ENCODE data around the gene GNAT2.

The GNAT2 gene

DNA sequence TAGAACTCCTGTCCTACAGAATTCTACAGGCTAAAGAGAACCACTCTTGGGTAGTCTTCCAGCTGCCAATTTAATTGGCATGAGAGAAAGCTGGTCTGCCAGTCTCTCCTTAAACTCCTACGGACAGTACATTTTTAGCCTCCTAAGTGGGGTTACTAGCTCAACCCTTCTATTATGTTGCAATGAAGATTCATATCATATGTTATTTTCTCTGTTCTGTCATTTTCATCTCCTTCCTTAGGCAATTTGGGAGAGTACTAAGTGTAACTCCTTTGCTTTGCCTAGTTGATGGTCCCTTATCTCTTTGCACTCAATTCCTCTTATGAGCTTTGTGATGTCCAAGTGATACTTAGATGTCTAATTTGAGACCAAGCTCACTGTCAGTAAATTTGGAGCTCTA, 14.0 kb downstream of the GNAT2 start:
- no peaks in the 10 kb centered on the region for H3K27me3 ChIP-seq (replicated peaks; ENCODE audit: control insufficient read depth, insufficient read depth, low read length)
- no peak overlapping the region for H3K4me3 ChIP-seq (replicated peaks; ENCODE audit: low read depth, low read length)
- TF ChIP-seq, protein P1, sequence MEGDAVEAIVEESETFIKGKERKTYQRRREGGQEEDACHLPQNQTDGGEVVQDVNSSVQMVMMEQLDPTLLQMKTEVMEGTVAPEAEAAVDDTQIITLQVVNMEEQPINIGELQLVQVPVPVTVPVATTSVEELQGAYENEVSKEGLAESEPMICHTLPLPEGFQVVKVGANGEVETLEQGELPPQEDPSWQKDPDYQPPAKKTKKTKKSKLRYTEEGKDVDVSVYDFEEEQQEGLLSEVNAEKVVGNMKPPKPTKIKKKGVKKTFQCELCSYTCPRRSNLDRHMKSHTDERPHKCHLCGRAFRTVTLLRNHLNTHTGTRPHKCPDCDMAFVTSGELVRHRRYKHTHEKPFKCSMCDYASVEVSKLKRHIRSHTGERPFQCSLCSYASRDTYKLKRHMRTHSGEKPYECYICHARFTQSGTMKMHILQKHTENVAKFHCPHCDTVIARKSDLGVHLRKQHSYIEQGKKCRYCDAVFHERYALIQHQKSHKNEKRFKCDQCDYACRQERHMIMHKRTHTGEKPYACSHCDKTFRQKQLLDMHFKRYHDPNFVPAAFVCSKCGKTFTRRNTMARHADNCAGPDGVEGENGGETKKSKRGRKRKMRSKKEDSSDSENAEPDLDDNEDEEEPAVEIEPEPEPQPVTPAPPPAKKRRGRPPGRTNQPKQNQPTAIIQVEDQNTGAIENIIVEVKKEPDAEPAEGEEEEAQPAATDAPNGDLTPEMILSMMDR (IDR thresholded peaks at IDR 0.05; ENCODE audit: insufficient read depth, low read length, poor library complexity, severe bottlenecking) = no peak
- H3K36me3 ChIP-seq (ENCODE audit: control insufficient read depth, insufficient read depth, low read length) = no peaks in the 10 kb centered on the region
- no peak for DNase-seq (ENCODE audit: extremely low read depth, insufficient read length)

DNA sequence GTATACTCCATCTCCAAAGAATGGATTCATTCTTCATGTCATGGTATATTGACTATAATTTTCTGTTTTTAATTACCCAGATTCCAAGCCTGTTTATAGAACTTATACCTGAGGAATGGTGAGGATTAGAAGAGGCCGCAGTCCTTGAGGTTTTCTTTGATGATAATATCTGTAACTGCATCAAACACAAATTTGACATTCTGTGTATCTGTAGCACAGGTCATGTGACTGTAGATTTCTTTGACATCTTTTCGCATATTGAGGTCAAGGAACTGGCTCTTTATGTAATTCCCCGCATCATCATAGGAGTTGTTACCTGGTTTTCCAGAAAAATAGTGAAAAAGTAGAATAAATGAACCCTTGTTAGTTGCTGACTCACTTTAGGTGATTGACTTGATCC, 16.2 kb downstream of the GNAT2 start:
- Histone ChIP-seq H3K27me3 (replicated peaks; ENCODE audit: control insufficient read depth, insufficient read depth, low read length) (no peaks in the 10 kb centered on the region), H3K36me3 (ENCODE audit: control insufficient read depth, insufficient read depth, low read length) (no peaks in the 10 kb centered on the region), H3K4me3 (replicated peaks; ENCODE audit: low read depth, low read length) (no peak overlapping the region)
- TF ChIP-seq, protein P1 (IDR thresholded peaks at IDR 0.05; ENCODE audit: insufficient read depth, low read length, poor library complexity, severe bottlenecking) = no peak
- DNase-seq (ENCODE audit: extremely low read depth, insufficient read length) = no peak

DNA sequence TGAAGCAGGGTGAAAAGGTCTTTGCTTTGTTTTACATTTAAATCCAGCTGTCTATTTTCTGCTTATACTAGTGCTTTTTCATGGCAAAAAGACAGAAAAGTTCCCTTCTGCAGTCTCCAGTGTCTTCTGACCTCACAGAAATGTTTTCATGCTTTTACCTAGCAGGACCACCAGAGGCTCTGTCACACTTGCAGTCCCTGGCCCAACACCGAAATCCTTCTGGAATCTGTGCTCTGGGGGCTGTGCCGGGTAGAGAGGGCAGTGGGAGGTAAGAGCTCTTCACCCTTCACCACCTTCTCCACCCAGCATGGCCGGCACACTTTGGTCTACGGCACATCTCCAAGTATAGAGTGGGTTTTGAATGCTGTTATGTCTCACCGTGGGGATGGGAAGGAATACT, 20.8 kb downstream of the GNAT2 start:
- no peaks in the 10 kb centered on the region; the same call in 1 of the 2 replicates for H3K36me3 ChIP-seq (ENCODE audit: control insufficient read depth, insufficient read depth, low read length)
- no peaks in the 10 kb centered on the region for H3K27me3 ChIP-seq (replicated peaks; ENCODE audit: control insufficient read depth, insufficient read depth, low read length)
- no peak for DNase-seq (ENCODE audit: extremely low read depth, insufficient read length)
- no peak overlapping the region for H3K4me3 ChIP-seq (replicated peaks; ENCODE audit: low read depth, low read length)
- TF ChIP-seq, protein P1 (IDR thresholded peaks at IDR 0.05; ENCODE audit: insufficient read depth, low read length, poor library complexity, severe bottlenecking) = no peak

DNA sequence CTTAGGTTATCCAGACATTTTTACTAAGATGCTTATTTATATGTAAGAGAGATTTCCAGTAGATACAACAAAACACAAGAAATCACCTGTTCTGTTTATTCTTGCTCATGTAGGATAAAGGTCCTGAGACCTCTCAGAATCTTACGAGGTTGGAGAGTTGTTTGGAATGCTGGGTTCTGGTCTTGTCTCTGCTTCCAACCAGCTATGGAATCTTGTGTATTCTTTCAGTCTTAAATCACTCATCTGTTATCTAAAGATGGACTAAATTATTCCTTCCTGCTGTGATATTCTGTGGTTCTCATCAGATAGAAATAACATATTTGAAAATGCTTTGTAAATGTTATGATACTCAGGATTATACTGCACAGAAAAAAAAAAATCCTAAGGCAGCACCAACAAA, 21.3 kb downstream of the GNAT2 start:
- H3K27me3 ChIP-seq (replicated peaks; ENCODE audit: control insufficient read depth, insufficient read depth, low read length) = no peaks in the 10 kb centered on the region
- TF ChIP-seq, protein P1 (IDR thresholded peaks at IDR 0.05; ENCODE audit: insufficient read depth, low read length, poor library complexity, severe bottlenecking) = no peak
- no peak for DNase-seq (ENCODE audit: extremely low read depth, insufficient read length)

DNA sequence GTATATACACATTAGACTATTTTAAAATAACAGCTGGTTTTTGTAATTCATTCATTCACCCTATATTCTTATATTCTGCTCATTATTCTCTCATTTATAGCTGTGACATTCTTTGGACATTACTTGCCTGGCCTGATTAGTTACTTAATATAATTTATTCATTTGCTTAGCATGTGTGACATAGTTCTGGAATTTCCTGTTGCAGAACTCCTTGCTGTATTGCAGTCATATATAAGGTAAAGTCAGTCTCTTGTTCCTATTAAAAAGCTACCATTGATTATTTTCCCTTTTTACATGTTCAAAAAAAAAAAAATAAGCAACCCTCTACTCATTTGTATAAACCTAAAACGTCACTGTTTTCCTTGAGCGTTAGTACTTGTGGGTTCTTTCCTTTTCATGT, 23.9 kb downstream of the GNAT2 start:
- TF ChIP-seq, protein P1 (IDR thresholded peaks at IDR 0.05; ENCODE audit: insufficient read depth, low read length, poor library complexity, severe bottlenecking) = no peak
- Histone ChIP-seq H3K4me3 (replicated peaks; ENCODE audit: low read depth, low read length) (no peak overlapping the region), H3K36me3 (ENCODE audit: control insufficient read depth, insufficient read depth, low read length) (peaks cover 1% of the 10 kb centered on the region), H3K27me3 (replicated peaks; ENCODE audit: control insufficient read depth, insufficient read depth, low read length) (no peaks in the 10 kb centered on the region)
- DNase-seq (ENCODE audit: extremely low read depth, insufficient read length) = no peak

More for the DNA sequence above, 21.3 kb downstream of the GNAT2 start:
- Histone ChIP-seq H3K36me3 (ENCODE audit: control insufficient read depth, insufficient read depth, low read length) (peaks cover 1% of the 10 kb centered on the region), H3K4me3 (replicated peaks; ENCODE audit: low read depth, low read length) (no peak overlapping the region)

DNA sequence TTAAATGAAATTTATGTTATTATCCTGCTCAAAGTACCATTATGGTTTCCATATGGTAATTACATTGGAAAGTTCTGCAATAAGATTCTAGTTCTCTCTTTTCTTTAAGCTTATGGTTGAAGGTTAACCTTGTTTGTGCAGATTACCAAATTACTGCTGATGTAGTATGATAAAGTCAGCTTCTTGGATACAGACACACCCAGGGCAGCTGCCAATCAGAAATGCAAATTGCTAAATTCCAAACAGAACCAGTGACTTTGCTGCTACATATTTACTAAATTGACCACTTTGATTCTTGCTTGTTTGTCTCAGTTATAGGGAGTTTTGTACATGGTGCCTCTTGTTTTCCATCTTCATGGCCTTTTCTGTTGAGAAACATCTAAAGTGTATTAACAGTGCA, 26.5 kb downstream of the GNAT2 start:
- DNase-seq (ENCODE audit: extremely low read depth, insufficient read length) = no peak
- TF ChIP-seq, protein P1 (IDR thresholded peaks at IDR 0.05; ENCODE audit: insufficient read depth, low read length, poor library complexity, severe bottlenecking) = no peak
- Histone ChIP-seq H3K27me3 (replicated peaks; ENCODE audit: control insufficient read depth, insufficient read depth, low read length) (no peaks in the 10 kb centered on the region), H3K4me3 (replicated peaks; ENCODE audit: low read depth, low read length) (no peak overlapping the region), H3K36me3 (ENCODE audit: control insufficient read depth, insufficient read depth, low read length) (peaks cover 1% of the 10 kb centered on the region)
